WTC11 (cell line): ENCODE data around the gene IL5.

ENCODE experiments used
- CREM ChIP-seq: sonication (generic); formaldehyde crosslinking; IDR thresholded peaks from 2 replicates; pipeline ENCODE4 v1.8.1; 2022; ENCODE audit warnings: mild to moderate bottlenecking, missing genetic modification reagents, moderate library complexity
- CTCF ChIP-seq: fragments of 200-600 bp; IDR thresholded peaks from 2 replicates; pipeline ENCODE4 v1.8.0; 2022; ENCODE audit warnings: antibody characterized with exemption
- JUN ChIP-seq: sonication (generic); formaldehyde crosslinking; IDR thresholded peaks from 2 replicates; pipeline ENCODE4 v1.8.0; 2023; ENCODE audit warnings: mild to moderate bottlenecking, missing genetic modification reagents
- USF2 ChIP-seq: sonication (generic); formaldehyde crosslinking; IDR thresholded peaks from 2 replicates; pipeline ENCODE4 v1.8.1; 2023; ENCODE audit warnings: mild to moderate bottlenecking, missing genetic modification reagents, moderate library complexity
- ZNF121 ChIP-seq: sonication (generic); formaldehyde crosslinking; IDR thresholded peaks from 2 replicates; pipeline ENCODE4 v1.8.0; 2023; ENCODE audit warnings: missing genetic modification reagents

- no peak for TF ChIP-seq JUN (CRISPR knock-in tag)
- no peak for TF ChIP-seq CTCF
- TF ChIP-seq CREM (CRISPR knock-in tag) = no peak
- TF ChIP-seq ZNF121 (CRISPR knock-in tag) = no peak
- no peak for TF ChIP-seq USF2
Observed at GRCh38 chr5:132505641-132506040, 37.7 kb downstream of the IL5 start.
